ENCODE data around the gene FCAR. TPM values are rescaled to one million over a fixed set of nuclear protein-coding genes. Genes with fewer than 3 reads are reported as not detected.
"Not testable (repeated sequence)": the region's sequence is repeated elsewhere in the genome, so short reads cannot be mapped to it uniquely, and the experiment has no call there.

The FCAR gene
- total and polyA plus RNA-seq, 4 donors: 0.18 to 9.1 TPM; not detected in 2

DNA sequence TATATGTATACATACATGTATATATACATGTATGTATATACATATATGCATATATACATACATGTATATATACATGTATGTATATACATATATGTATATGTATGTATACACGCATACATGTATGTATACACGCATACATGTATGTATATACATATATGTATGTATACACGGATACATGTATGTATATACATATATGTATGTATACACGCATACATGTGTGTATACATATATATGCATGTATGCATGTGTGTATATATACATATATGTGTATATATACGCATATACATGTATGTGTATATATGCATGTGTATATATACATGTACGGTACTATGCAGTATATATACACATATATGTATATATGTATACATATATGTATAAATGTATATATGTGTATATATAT, 29.3 kb downstream of the FCAR start:
- no peak overlapping the region for H3K27ac ChIP-seq (ENCODE audit: low read depth, low read length)

DNA sequence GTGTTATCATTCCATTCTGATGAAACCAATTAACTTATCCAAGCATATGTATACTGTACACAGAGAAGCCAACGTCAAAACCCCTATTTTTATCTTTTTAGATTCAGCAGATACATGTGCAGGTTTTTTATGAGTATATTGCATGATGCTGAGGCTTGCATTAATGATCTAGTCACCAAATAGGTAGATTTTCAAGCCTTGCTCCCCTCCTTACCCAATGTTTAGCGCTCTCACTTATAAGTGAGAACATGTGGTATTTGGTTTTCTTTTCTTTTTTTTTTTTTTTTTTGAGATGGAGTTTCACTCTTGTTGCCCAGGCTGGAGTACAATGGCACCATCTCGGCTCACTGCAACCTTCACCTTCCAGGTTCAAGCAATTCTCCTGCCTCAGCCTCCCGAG, 30.2 kb downstream of the FCAR start:
- not testable (repeated sequence) for H3K4me3 ChIP-seq (ENCODE audit: low read depth, low read length); H3K27ac ChIP-seq (ENCODE audit: low read depth, low read length); H3K9me3 ChIP-seq (ENCODE audit: control insufficient read depth, insufficient read depth, low read length); DNase-seq (ENCODE audit: low read depth in 4 of 6, low spot score in 6 of 6); H3K4me1 ChIP-seq (ENCODE audit: control insufficient read depth, insufficient read depth, low read length); H3K36me3 ChIP-seq (ENCODE audit: control insufficient read depth, insufficient read depth, low read length); H3K27me3 ChIP-seq (ENCODE audit: control insufficient read depth, insufficient read depth, low read length)
- whole genome bisulfite sequencing (ENCODE audit: insufficient coverage): no CpG with 5 or more reads among the region's 4 CpGs

More for the DNA sequence above, 29.3 kb downstream of the FCAR start:
- no peaks in the 10 kb centered on the region for H3K36me3 ChIP-seq (ENCODE audit: control insufficient read depth, insufficient read depth, low read length)
- no CpG with 5 or more reads among the region's 6 CpGs for WGBS (ENCODE audit: insufficient coverage)
- H3K9me3 ChIP-seq (ENCODE audit: control insufficient read depth, insufficient read depth, low read length): no peaks in the 10 kb centered on the region
- no peak for DNase-seq (ENCODE audit: low read depth in 4 of 6, low spot score in 6 of 6)
- H3K4me3 ChIP-seq (ENCODE audit: low read depth, low read length): no peak overlapping the region
- no peaks in the 10 kb centered on the region for H3K27me3 ChIP-seq (ENCODE audit: control insufficient read depth, insufficient read depth, low read length)
- H3K4me1 ChIP-seq (ENCODE audit: control insufficient read depth, insufficient read depth, low read length): no peaks in the 10 kb centered on the region

DNA sequence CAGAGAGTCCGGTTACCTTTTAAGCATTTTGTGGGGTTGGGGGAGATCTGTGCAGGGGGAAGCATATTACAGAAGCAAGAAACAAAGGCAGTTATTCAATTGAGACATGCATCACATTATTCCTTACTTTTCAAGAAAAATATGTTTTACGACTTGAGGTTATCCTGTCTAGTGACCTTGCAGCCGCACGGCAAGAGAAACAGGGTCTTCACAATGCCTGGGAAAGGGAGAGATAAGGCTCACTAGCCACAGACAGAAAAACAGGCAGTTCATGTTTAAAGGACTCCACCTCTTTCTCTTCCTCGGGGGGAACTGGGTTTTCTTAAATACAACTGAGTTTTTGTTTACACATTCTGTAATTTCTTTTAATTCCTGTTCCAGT, 31.4 kb downstream of the FCAR start:
- Histone ChIP-seq H3K9me3 (ENCODE audit: control insufficient read depth, insufficient read depth, low read length) (no peaks in the 10 kb centered on the region), H3K36me3 (ENCODE audit: control insufficient read depth, insufficient read depth, low read length) (no peaks in the 10 kb centered on the region), H3K4me3 (ENCODE audit: low read depth, low read length) (no peak overlapping the region), H3K27ac (ENCODE audit: low read depth, low read length) (no peak overlapping the region), H3K4me1 (ENCODE audit: control insufficient read depth, insufficient read depth, low read length) (no peaks in the 10 kb centered on the region), H3K27me3 (ENCODE audit: control insufficient read depth, insufficient read depth, low read length) (no peaks in the 10 kb centered on the region)
- no peak for DNase-seq (ENCODE audit: low read depth in 4 of 6, low spot score in 6 of 6)
- 42% methylated on average over 2 of the region's 5 CpGs for WGBS (ENCODE audit: insufficient coverage)

DNA sequence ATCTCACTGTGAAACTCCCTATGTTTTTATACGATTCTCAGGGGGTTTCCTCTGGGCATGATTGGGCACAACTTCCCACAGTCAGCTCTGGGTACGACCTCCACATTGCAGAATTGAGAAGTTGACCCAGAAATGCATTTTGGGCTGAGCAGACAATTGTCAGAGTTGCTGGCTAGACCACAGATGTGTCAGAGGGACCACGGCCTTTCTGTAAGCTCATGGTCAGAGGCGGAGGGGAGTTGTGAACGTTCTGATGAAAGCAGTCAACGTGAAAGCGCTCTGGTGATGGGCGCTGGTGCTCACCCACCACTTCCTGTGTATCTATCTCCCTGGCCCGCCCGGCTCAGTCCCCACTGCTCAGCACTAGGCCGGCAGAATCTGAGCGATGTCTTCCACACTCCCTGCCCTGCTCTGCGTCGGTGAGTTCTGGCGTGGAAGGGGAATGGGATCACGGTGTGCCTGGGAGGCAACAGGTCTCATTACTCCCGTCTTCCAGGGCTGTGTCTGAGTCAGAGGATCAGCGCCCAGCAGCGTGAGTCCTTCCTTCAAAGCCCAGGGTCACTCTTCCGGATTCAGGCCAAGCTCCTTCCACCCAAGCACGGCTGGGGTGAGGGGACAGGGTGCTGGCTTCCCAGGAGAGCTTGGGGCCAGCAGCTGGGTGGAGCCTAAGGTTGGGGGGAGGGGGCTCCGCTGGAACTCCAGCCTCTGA, 31.9 kb downstream of the FCAR start, which contains the start of gene NCR1:
Gene NCR1 (plus strand): TSS at position 346 of the 709 bp plus-strand sequence. CDS start 40 bp downstream, at position 386.
- WGBS (ENCODE audit: insufficient coverage): 45% methylated on average over 21 of the region's 22 CpGs
- Histone ChIP-seq H3K27me3 (ENCODE audit: control insufficient read depth, insufficient read depth, low read length) (no peaks in the 10 kb centered on the region), H3K4me3 (ENCODE audit: low read depth, low read length) (no peak within 1 kb of the TSS), H3K9me3 (ENCODE audit: control insufficient read depth, insufficient read depth, low read length) (no peaks in the 10 kb centered on the region), H3K36me3 (ENCODE audit: control insufficient read depth, insufficient read depth, low read length) (no peaks in the 10 kb centered on the region), H3K4me1 (ENCODE audit: control insufficient read depth, insufficient read depth, low read length) (no peaks in the 10 kb centered on the region), H3K27ac (ENCODE audit: low read depth, low read length) (no peak within 1 kb of the TSS)
- no peak for DNase-seq (ENCODE audit: low read depth in 4 of 6, low spot score in 6 of 6)

- Histone ChIP-seq H3K27ac (ENCODE audit: low read depth, low read length) (no peak overlapping the region), H3K27me3 (ENCODE audit: control insufficient read depth, insufficient read depth, low read length) (no peaks in the 10 kb centered on the region), H3K36me3 (ENCODE audit: control insufficient read depth, insufficient read depth, low read length) (no peaks in the 10 kb centered on the region), H3K4me1 (ENCODE audit: control insufficient read depth, insufficient read depth, low read length) (no peaks in the 10 kb centered on the region), H3K9me3 (ENCODE audit: control insufficient read depth, insufficient read depth, low read length) (no peaks in the 10 kb centered on the region), H3K4me3 (ENCODE audit: low read depth, low read length) (no peak overlapping the region)
- 100% methylated on average over 1 of the region's 7 CpGs for WGBS (ENCODE audit: insufficient coverage)
- DNase-seq (ENCODE audit: low read depth in 4 of 6, low spot score in 6 of 6): no peak
Measured at GRCh38 chr19:54906819-54907218, 32.8 kb downstream of the FCAR start.

DNA sequence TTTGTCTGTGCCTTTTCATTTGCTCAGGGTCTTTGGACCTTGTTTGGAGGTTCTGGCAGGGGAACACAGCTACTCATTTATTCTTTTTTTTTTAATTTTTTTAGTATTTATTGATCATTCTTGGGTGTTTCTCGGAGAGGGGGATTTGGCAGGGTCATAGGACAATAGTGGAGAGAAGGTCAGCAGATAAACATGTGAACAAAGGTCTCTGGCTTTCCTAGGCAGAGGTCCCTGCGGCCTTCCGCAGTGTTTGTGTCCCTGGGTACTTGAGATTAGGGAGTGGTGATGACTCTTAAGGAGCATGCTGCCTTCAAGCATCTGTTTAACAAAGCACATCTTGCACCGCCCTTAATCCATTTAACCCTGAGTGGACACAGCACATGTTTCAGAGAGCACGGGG, 33.9 kb downstream of the FCAR start:
- not testable (repeated sequence) for H3K4me1 ChIP-seq (ENCODE audit: control insufficient read depth, insufficient read depth, low read length); H3K36me3 ChIP-seq (ENCODE audit: control insufficient read depth, insufficient read depth, low read length); H3K27ac ChIP-seq (ENCODE audit: low read depth, low read length); H3K4me3 ChIP-seq (ENCODE audit: low read depth, low read length); H3K27me3 ChIP-seq (ENCODE audit: control insufficient read depth, insufficient read depth, low read length); H3K9me3 ChIP-seq (ENCODE audit: control insufficient read depth, insufficient read depth, low read length); DNase-seq (ENCODE audit: low read depth in 4 of 6, low spot score in 6 of 6)
- no CpG with 5 or more reads among the region's 5 CpGs for WGBS (ENCODE audit: insufficient coverage)

- Histone ChIP-seq H3K4me3 (ENCODE audit: low read depth, low read length) (no peak overlapping the region), H3K4me1 (ENCODE audit: control insufficient read depth, insufficient read depth, low read length) (no peaks in the 10 kb centered on the region), H3K36me3 (ENCODE audit: control insufficient read depth, insufficient read depth, low read length) (no peaks in the 10 kb centered on the region), H3K27ac (ENCODE audit: low read depth, low read length) (no peak overlapping the region), H3K27me3 (ENCODE audit: control insufficient read depth, insufficient read depth, low read length) (no peaks in the 10 kb centered on the region), H3K9me3 (ENCODE audit: control insufficient read depth, insufficient read depth, low read length) (no peaks in the 10 kb centered on the region)
- 80% methylated on average over 11 of the region's 11 CpGs for WGBS (ENCODE audit: insufficient coverage)
- no peak for DNase-seq (ENCODE audit: low read depth in 4 of 6, low spot score in 6 of 6)
Measured at GRCh38 chr19:54916822-54917221, 42.8 kb downstream of the FCAR start.

DNA sequence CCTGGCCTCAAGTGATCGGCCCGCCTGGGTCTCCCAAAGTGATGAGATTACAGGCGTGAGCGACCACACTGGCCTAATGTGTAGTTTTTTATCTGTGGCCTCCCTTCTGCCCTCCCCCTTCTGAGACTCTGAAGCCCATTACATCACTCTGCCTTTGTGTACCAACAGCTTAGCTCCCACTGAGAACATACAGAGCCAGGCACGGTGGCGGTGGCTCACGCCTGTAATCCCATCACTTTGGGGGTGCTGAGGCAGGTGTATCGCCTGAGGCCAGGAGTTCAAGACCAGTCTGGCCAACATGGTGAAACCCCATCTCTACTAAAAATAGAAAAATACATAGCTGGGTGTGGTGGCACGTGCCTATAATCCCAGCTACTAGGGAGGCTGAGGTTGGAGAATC, 44.5 kb downstream of the FCAR start:
- Histone ChIP-seq H3K36me3 (ENCODE audit: control insufficient read depth, insufficient read depth, low read length) (no peaks in the 10 kb centered on the region), H3K4me3 (ENCODE audit: low read depth, low read length) (no peak overlapping the region), H3K27me3 (ENCODE audit: control insufficient read depth, insufficient read depth, low read length) (no peaks in the 10 kb centered on the region), H3K4me1 (ENCODE audit: control insufficient read depth, insufficient read depth, low read length) (peaks cover 2% of the 10 kb centered on the region), H3K27ac (ENCODE audit: low read depth, low read length) (no peak overlapping the region), H3K9me3 (ENCODE audit: control insufficient read depth, insufficient read depth, low read length) (no peaks in the 10 kb centered on the region)
- WGBS (ENCODE audit: insufficient coverage): 86% methylated on average over 8 of the region's 9 CpGs
- DNase-seq (ENCODE audit: low read depth in 4 of 6, low spot score in 6 of 6): no peak

- not testable (repeated sequence) for H3K4me3 ChIP-seq (ENCODE audit: low read depth, low read length); H3K9me3 ChIP-seq (ENCODE audit: control insufficient read depth, insufficient read depth, low read length); H3K27ac ChIP-seq (ENCODE audit: low read depth, low read length); H3K4me1 ChIP-seq (ENCODE audit: control insufficient read depth, insufficient read depth, low read length); H3K36me3 ChIP-seq (ENCODE audit: control insufficient read depth, insufficient read depth, low read length); H3K27me3 ChIP-seq (ENCODE audit: control insufficient read depth, insufficient read depth, low read length)
- peak in 1 of 6 donors; percentile 26 for DNase-seq (ENCODE audit: low read depth in 4 of 6, low spot score in 6 of 6)
- 80% methylated on average over 10 of the region's 24 CpGs for whole genome bisulfite sequencing (ENCODE audit: insufficient coverage)
Measured at GRCh38 chr19:54919646-54920563, 45.9 kb downstream of the FCAR start.
